H9 (cell line): Measurements from ENCODE around the gene GRID1. TPM values are rescaled to one million over a fixed set of nuclear protein-coding genes. Genes with fewer than 3 reads are reported as not detected.

Experiments
- DNase-seq: peaks from one replicate; pipeline ENCODE4 v3.0.0-alpha.2; 2017
- H2AFZ ChIP-seq: one replicate; pipeline ENCODE4 v1.6.1; 2013; ENCODE audit warnings: mild to moderate bottlenecking, low read length, control low read depth, moderate library complexity
- H2AK5ac ChIP-seq: 2 replicates; pipeline ENCODE4 v1.6.1; 2013; ENCODE audit warnings: low read length, control low read depth, mixed read lengths; ENCODE audit not compliant: insufficient read length
- H2BK120ac ChIP-seq: one replicate; pipeline ENCODE4 v1.6.1; 2013; ENCODE audit warnings: low read depth, mild to moderate bottlenecking, low read length, control low read depth, inconsistent platforms; ENCODE audit not compliant: poor library complexity, severe bottlenecking
- H2BK12ac ChIP-seq: 2 replicates; pipeline ENCODE4 v1.6.1; 2013; ENCODE audit warnings: low read length, control low read depth, mixed read lengths, low read depth; ENCODE audit not compliant: insufficient read length
- H2BK15ac ChIP-seq: 2 replicates; pipeline ENCODE4 v1.6.1; 2013; ENCODE audit warnings: low read depth, low read length, control low read depth
- H2BK20ac ChIP-seq: one replicate; pipeline ENCODE4 v1.6.1; 2013; ENCODE audit warnings: low read depth, mild to moderate bottlenecking, low read length, control low read depth, inconsistent platforms; ENCODE audit not compliant: poor library complexity, severe bottlenecking
- H2BK5ac ChIP-seq: 2 replicates; pipeline ENCODE4 v1.6.1; 2013; ENCODE audit warnings: low read length, control low read depth, mixed read lengths; ENCODE audit not compliant: insufficient read length
- H3K14ac ChIP-seq: 2 replicates; pipeline ENCODE4 v1.6.1; 2013; ENCODE audit warnings: low read length, control low read depth; ENCODE audit not compliant: insufficient read depth
- H3K18ac ChIP-seq: 2 replicates; pipeline ENCODE4 v1.6.1; 2013; ENCODE audit warnings: low read depth, mild to moderate bottlenecking, mixed read lengths, low read length, control low read depth; ENCODE audit not compliant: insufficient read length
- H3K23ac ChIP-seq: 2 replicates; pipeline ENCODE4 v1.6.1; 2013; ENCODE audit warnings: low read length, control low read depth, mixed read lengths, low read depth; ENCODE audit not compliant: insufficient read length
- H3K23me2 ChIP-seq: 2 replicates; pipeline ENCODE4 v1.6.1; 2013; ENCODE audit warnings: low read depth, mild to moderate bottlenecking, mixed read lengths, low read length, control low read depth; ENCODE audit not compliant: insufficient read length, poor library complexity, severe bottlenecking
- H3K27ac ChIP-seq: 2 replicates; pipeline ENCODE4 v1.5.1; 2013; ENCODE audit warnings: low read length, control low read depth, mixed read lengths, low read depth; ENCODE audit not compliant: insufficient read length
- H3K27me3 ChIP-seq: 2 replicates; pipeline ENCODE4 v1.6.1; 2013; ENCODE audit warnings: low read length, control low read depth, inconsistent platforms; ENCODE audit not compliant: insufficient read depth
- H3K4ac ChIP-seq: 2 replicates; pipeline ENCODE4 v1.6.1; 2013; ENCODE audit warnings: low read depth, mild to moderate bottlenecking, control low read depth, inconsistent platforms, low read length, moderate library complexity
- H3K4me1 ChIP-seq: 2 replicates; pipeline ENCODE4 v1.6.1; 2013; ENCODE audit warnings: low read length, control low read depth, inconsistent platforms; ENCODE audit not compliant: insufficient read depth
- H3K4me2 ChIP-seq: 2 replicates; pipeline ENCODE4 v1.6.1; 2013; ENCODE audit warnings: low read length, control low read depth, mixed read lengths; ENCODE audit not compliant: insufficient read length, insufficient read depth
- H3K56ac ChIP-seq: 2 replicates; pipeline ENCODE4 v1.6.1; 2013; ENCODE audit warnings: low read depth, mild to moderate bottlenecking, mixed read lengths, low read length, control low read depth; ENCODE audit not compliant: insufficient read length
- H3K79me1 ChIP-seq: 2 replicates; pipeline ENCODE4 v1.6.1; 2013; ENCODE audit warnings: low read depth, mild to moderate bottlenecking, moderate library complexity, low read length, control low read depth, inconsistent platforms; ENCODE audit not compliant: insufficient read depth, poor library complexity, severe bottlenecking
- H3K79me2 ChIP-seq: 2 replicates; pipeline ENCODE4 v1.6.1; 2013; ENCODE audit warnings: low read length, control low read depth, inconsistent platforms; ENCODE audit not compliant: insufficient read depth
- H3K9ac ChIP-seq: 2 replicates; pipeline ENCODE4 v1.6.1; 2013; ENCODE audit warnings: low read length, control low read depth, mixed read lengths; ENCODE audit not compliant: insufficient read length; ENCODE audit errors: extremely low read depth
- H3K9me3 ChIP-seq: one replicate; pipeline ENCODE4 v1.6.1; 2013; ENCODE audit warnings: low read depth, low read length, inconsistent platforms; ENCODE audit not compliant: control insufficient read depth
- H3T11ph ChIP-seq: one replicate; pipeline ENCODE4 v1.6.1; 2013; ENCODE audit warnings: mild to moderate bottlenecking, low read length, control low read depth, inconsistent platforms
- H4K20me1 ChIP-seq: one replicate; pipeline ENCODE4 v1.6.1; 2013; ENCODE audit not compliant: control insufficient read depth, insufficient read length, insufficient read depth
- H4K5ac ChIP-seq: 2 replicates; pipeline ENCODE4 v1.6.1; 2013; ENCODE audit warnings: low read depth, mild to moderate bottlenecking, mixed read lengths, low read length, control low read depth; ENCODE audit not compliant: insufficient read length
- H4K8ac ChIP-seq: replicated peaks from 2 replicates; pipeline ENCODE4 v1.6.1; 2013; ENCODE audit warnings: low read length, control low read depth, mixed read lengths, low read depth; ENCODE audit not compliant: insufficient read length
- H4K91ac ChIP-seq: 2 replicates; pipeline ENCODE4 v1.6.1; 2013; ENCODE audit warnings: low read depth, mild to moderate bottlenecking, moderate library complexity, mixed read lengths, low read length, control low read depth; ENCODE audit not compliant: insufficient read length
- H3K27ac Mint-ChIP-seq, 3 experiments: 2 replicates in 2 of 3; 3 replicates in 1 of 3; pipeline ENCODE4 v1.8.0; 2020 to 2021; ENCODE audit warnings: mixed read lengths in 3 of 3, mild to moderate bottlenecking in 1 of 3, moderate library complexity in 1 of 3
- H3K27me3 Mint-ChIP-seq: 2 replicates; pipeline ENCODE4 v1.8.0; 2021; ENCODE audit warnings: low read depth, mild to moderate bottlenecking, moderate library complexity, mixed read lengths
- H3K36me3 Mint-ChIP-seq, 3 experiments: 2 replicates in 2 of 3; 3 replicates in 1 of 3; pipeline ENCODE4 v1.8.0; 2020 to 2021; ENCODE audit warnings: low read depth in 3 of 3, mixed read lengths in 3 of 3; ENCODE audit not compliant: insufficient read depth in 1 of 3
- H3K4me1 Mint-ChIP-seq, 2 experiments: 2 replicates each; pipeline ENCODE4 v1.8.0; 2020; ENCODE audit warnings: mixed read lengths in 2 of 2
- H3K4me3 Mint-ChIP-seq, 2 experiments: 2 replicates in 1 of 2; 3 replicates in 1 of 2; pipeline ENCODE4 v1.8.0; 2020 to 2021; ENCODE audit warnings: mild to moderate bottlenecking in 2 of 2, mixed read lengths in 2 of 2, moderate library complexity in 1 of 2
- H3K9me3 Mint-ChIP-seq, 2 experiments: 2 replicates in 1 of 2; 3 replicates in 1 of 2; pipeline ENCODE4 v1.8.0; 2020; ENCODE audit warnings: mild to moderate bottlenecking in 2 of 2, mixed read lengths in 2 of 2, moderate library complexity in 1 of 2
- CTCF ChIP-seq: fragments of 200-600 bp; sonication (generic); conservative IDR thresholded peaks from 3 replicates; pipeline ENCODE4 v1.8.0; 2021; ENCODE audit warnings: antibody characterized with exemption, mild to moderate bottlenecking
- WGBS: extraction: QIAGEN DNeasy Blood & Tissue Kit; methylation state at CpG from one replicate; pipeline ENCODE4 v1.1.7; 2013; ENCODE audit warnings: missing lambda C conversion rate, low lambda C conversion rate, mixed read lengths; ENCODE audit not compliant: insufficient read length; ENCODE audit errors: extremely low coverage; 5-methylcytosine and 5-hydroxymethylcytosine counted together
- total RNA-seq: library from RNA; stranded (reverse); gene quantifications from 2 replicates; pipeline ENCODE4 v1.2.1, GENCODE V29; 2021

GRID1 gene
- total RNA-seq, 1 experiment from 2014 or later = 0.35 TPM

- Histone ChIP-seq H4K91ac (no peak overlapping the region), H3K14ac (no peak overlapping the region; the same call in 1 of the 2 replicates), H3K56ac (no peak overlapping the region), H3K79me1 (no peaks in the 10 kb centered on the region), H2BK120ac (no peak overlapping the region), H3K4me1 (no peaks in the 10 kb centered on the region), H4K5ac (no peak overlapping the region), H3K79me2 (no peaks in the 10 kb centered on the region), H3K27ac (no peak overlapping the region), H3K23ac (no peak overlapping the region), H3K18ac (no peak overlapping the region), H3K9me3 (no peaks in the 10 kb centered on the region), H2BK15ac (no peak overlapping the region), H2AFZ (no peak overlapping the region), H2BK12ac (no peak overlapping the region), H3T11ph (no peak overlapping the region), H4K8ac (no peak overlapping the region), H3K9ac (no peak overlapping the region), H3K4ac (no peak overlapping the region), H2AK5ac (no peak overlapping the region), H3K4me2 (no peak overlapping the region), H3K27me3 (no peaks in the 10 kb centered on the region), H2BK5ac (no peak overlapping the region), H2BK20ac (no peak overlapping the region), H4K20me1 (no peaks in the 10 kb centered on the region), H3K23me2 (no peaks in the 10 kb centered on the region)
- Mint-ChIP-seq H3K27ac (peak overlapping the region in 1 of 3 experiments; percentile 67; a peak in 2 of 7 replicates), H3K4me1 (peaks cover 10 to 12% of the 10 kb centered on the region in 2 experiments), H3K27me3 (peaks cover 21% of the 10 kb centered on the region), H3K36me3 (no peaks in the 10 kb centered on the region; a peak in 1 of 7 replicates), H3K9me3 (no peaks in the 10 kb centered on the region), H3K4me3 (no peak overlapping the region)
- DNase-seq = no peak
- no peak for TF ChIP-seq CTCF
- WGBS = no CpG with 5 or more reads among the region's 11 CpGs
These were observed 19.6 kb downstream of the GRID1 start for GRCh38 chr10:86346799-86347665.
